ENCODE data around the gene CASP9.
"Not testable (repeated sequence)": the region's sequence is repeated elsewhere in the genome, so short reads cannot be mapped to it uniquely, and the experiment has no call there.

Gene CASP9

GRCh38 chr1:15525050-15526020 lies 1.3 kb upstream of the CASP9 start:
- peak overlapping the region; percentile 91 for H3K27ac ChIP-seq (ENCODE audit: low read depth, low read length)
- no peaks in the 10 kb centered on the region for H3K9me3 ChIP-seq (ENCODE audit: low read length)
- no peaks in the 10 kb centered on the region for H3K27me3 ChIP-seq (ENCODE audit: control insufficient read depth in 1 of 2, insufficient read depth in 2 of 2, low read length in 2 of 2)
- H3K4me3 ChIP-seq (ENCODE audit: low read depth in 1 of 2, low read length in 2 of 2): peak overlapping the region; percentile 54 to 97
- H3K4me1 ChIP-seq (ENCODE audit: insufficient read depth, low read length): peaks cover 29% of the 10 kb centered on the region
- peak overlapping the region; percentile 47 for H3K9ac ChIP-seq (ENCODE audit: low read length)
- no peaks in the 10 kb centered on the region for H3K36me3 ChIP-seq (ENCODE audit: insufficient read depth, low read length)

GRCh38 chr1:15524283-15525049 lies 451 bp upstream of the CASP9 start:
- no peaks in the 10 kb centered on the region for H3K9me3 ChIP-seq (ENCODE audit: low read length)
- H3K4me1 ChIP-seq (ENCODE audit: insufficient read depth, low read length): peaks cover 29% of the 10 kb centered on the region
- peak overlapping the region; percentile 98 for H3K27ac ChIP-seq (ENCODE audit: low read depth, low read length)
- no peaks in the 10 kb centered on the region for H3K27me3 ChIP-seq (ENCODE audit: control insufficient read depth in 1 of 2, insufficient read depth in 2 of 2, low read length in 2 of 2)
- no peak overlapping the region for H3K4me3 ChIP-seq (ENCODE audit: low read depth in 1 of 2, low read length in 2 of 2)
- H3K36me3 ChIP-seq (ENCODE audit: insufficient read depth, low read length): no peaks in the 10 kb centered on the region
- no peak overlapping the region for H3K9ac ChIP-seq (ENCODE audit: low read length)

GRCh38 chr1:15523104-15524020 lies 653 bp downstream of the CASP9 start:
- Histone ChIP-seq H3K36me3 (ENCODE audit: insufficient read depth, low read length) (no peaks in the 10 kb centered on the region), H3K27me3 (ENCODE audit: control insufficient read depth in 1 of 2, insufficient read depth in 2 of 2, low read length in 2 of 2) (no peaks in the 10 kb centered on the region), H3K4me3 (ENCODE audit: low read depth in 1 of 2, low read length in 2 of 2) (peak overlapping the region; percentile 46 to 77), H3K9ac (ENCODE audit: low read length) (peak overlapping the region; percentile 18), H3K4me1 (ENCODE audit: insufficient read depth, low read length) (peaks cover 29% of the 10 kb centered on the region), H3K9me3 (ENCODE audit: low read length) (no peaks in the 10 kb centered on the region), H3K27ac (ENCODE audit: low read depth, low read length) (peak overlapping the region; percentile 98)

GRCh38 chr1:15522551-15522950 lies 1.5 kb downstream of the CASP9 start:
- Histone ChIP-seq H3K9ac (ENCODE audit: low read length) (no peak overlapping the region), H3K36me3 (ENCODE audit: insufficient read depth, low read length) (peaks cover 2% of the 10 kb centered on the region), H3K9me3 (ENCODE audit: low read length) (no peaks in the 10 kb centered on the region), H3K27ac (ENCODE audit: low read depth, low read length) (no peak overlapping the region), H3K4me3 (ENCODE audit: low read depth in 1 of 2, low read length in 2 of 2) (no peak overlapping the region), H3K27me3 (ENCODE audit: control insufficient read depth in 1 of 2, insufficient read depth in 2 of 2, low read length in 2 of 2) (no peaks in the 10 kb centered on the region), H3K4me1 (ENCODE audit: insufficient read depth, low read length) (peaks cover 25% of the 10 kb centered on the region)

DNA sequence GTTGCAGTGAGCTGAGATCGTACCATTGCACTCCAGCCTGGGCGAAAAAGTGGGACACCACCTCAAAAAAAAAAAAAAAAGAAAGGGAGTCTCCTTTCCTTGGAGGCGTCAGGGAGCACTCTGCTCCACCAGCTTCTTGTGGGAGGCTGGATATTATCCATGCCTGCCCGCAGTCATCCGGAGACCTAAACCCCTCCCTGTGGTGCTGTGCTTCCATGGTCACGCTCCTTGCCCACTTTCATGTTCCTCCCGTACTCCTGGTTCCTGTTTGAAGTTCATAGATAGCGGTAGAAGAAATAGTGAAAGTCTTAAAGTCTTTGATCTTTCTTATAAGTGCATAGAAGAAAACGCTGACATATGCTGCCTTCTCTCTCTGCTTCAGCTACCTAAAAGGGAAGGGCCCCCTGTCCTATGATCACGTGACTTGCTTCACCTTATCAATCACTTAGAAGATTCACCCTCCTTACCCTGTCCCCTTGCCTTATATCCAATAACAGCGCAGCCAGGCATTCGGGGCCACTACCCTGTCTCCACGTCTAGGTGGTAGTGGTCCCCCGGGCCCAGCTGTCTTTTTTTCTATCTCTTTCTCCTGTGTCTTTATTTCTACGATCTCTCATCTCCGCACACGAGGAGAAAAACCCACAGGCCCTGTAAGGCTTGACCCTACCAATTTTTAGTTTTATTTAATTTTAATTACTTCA lies 2.7 kb downstream of the CASP9 start:
- H3K36me3 ChIP-seq (ENCODE audit: insufficient read depth, low read length); H3K9ac ChIP-seq (ENCODE audit: low read length); H3K9me3 ChIP-seq (ENCODE audit: low read length); H3K4me3 ChIP-seq (ENCODE audit: low read depth in 1 of 2, low read length in 2 of 2); H3K27me3 ChIP-seq (ENCODE audit: control insufficient read depth in 1 of 2, insufficient read depth in 2 of 2, low read length in 2 of 2); H3K27ac ChIP-seq (ENCODE audit: low read depth, low read length): not testable (repeated sequence)
- H3K4me1 ChIP-seq (ENCODE audit: insufficient read depth, low read length): peaks cover 20% of the 10 kb centered on the region

GRCh38 chr1:15519625-15520024 lies 4.4 kb downstream of the CASP9 start:
- no peak overlapping the region for H3K27ac ChIP-seq (ENCODE audit: low read depth, low read length)
- no peaks in the 10 kb centered on the region for H3K9me3 ChIP-seq (ENCODE audit: low read length)
- no peak overlapping the region for H3K9ac ChIP-seq (ENCODE audit: low read length)
- peaks cover 7% of the 10 kb centered on the region for H3K36me3 ChIP-seq (ENCODE audit: insufficient read depth, low read length)
- no peak overlapping the region for H3K4me3 ChIP-seq (ENCODE audit: low read depth in 1 of 2, low read length in 2 of 2)
- no peaks in the 10 kb centered on the region for H3K27me3 ChIP-seq (ENCODE audit: control insufficient read depth in 1 of 2, insufficient read depth in 2 of 2, low read length in 2 of 2)
- peaks cover 8% of the 10 kb centered on the region for H3K4me1 ChIP-seq (ENCODE audit: insufficient read depth, low read length)

DNA sequence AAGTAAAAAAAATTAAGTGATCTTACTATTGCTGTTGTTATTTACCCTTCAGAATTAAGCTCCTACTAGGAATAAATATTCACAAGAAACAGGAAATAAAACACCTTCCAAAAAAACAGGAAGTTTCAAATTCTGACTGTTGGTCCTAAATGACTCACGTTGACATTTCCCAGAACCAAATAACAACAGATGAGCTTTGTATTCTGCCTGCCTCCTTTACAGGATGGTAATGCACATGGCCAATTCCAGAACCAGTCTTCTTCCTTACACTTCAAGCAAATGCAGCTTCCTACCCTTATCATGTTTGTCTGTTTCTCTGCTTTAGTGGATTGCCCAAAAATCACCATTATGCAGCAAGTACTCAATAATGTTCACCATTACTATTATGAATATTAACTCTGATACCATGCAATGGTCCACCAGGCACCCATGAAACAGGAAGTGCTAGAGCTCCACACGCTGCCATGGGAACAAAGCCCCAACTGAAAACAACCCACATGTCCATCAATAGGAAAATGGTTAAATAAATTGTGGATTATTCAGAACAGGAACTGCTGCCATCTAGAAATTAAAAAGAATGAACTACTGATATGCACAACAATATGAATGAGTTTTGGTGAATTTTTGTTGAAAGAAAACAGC lies 8.9 kb downstream of the CASP9 start:
- peaks cover 10% of the 10 kb centered on the region for H3K36me3 ChIP-seq (ENCODE audit: insufficient read depth, low read length)
- no peaks in the 10 kb centered on the region for H3K4me1 ChIP-seq (ENCODE audit: insufficient read depth, low read length)
- H3K4me3 ChIP-seq (ENCODE audit: low read depth in 1 of 2, low read length in 2 of 2): no peak overlapping the region
- no peaks in the 10 kb centered on the region for H3K9me3 ChIP-seq (ENCODE audit: low read length)
- no peak overlapping the region for H3K27ac ChIP-seq (ENCODE audit: low read depth, low read length)
- no peak overlapping the region for H3K9ac ChIP-seq (ENCODE audit: low read length)
- no peaks in the 10 kb centered on the region for H3K27me3 ChIP-seq (ENCODE audit: control insufficient read depth in 1 of 2, insufficient read depth in 2 of 2, low read length in 2 of 2)

DNA sequence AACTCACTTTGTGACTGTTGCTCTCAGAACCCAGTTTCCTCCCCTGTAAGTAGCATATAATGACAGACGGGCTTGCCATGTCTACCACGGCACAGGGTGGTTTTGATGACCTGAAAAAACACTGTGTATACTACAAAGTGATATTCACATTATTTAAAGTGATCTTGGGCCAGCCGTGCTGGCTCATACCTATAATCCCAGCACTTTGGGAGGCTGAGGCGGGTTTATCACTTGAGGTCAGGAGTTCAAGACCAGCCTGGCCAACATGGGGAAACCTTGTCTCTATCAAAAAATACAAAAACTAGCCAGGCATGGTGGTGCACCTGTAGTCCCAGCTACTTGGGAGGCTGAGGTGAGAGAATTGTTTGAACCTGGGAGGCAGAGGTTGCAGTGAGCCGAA lies 9.5 kb downstream of the CASP9 start:
- not testable (repeated sequence) for H3K27me3 ChIP-seq (ENCODE audit: control insufficient read depth in 1 of 2, insufficient read depth in 2 of 2, low read length in 2 of 2); H3K4me3 ChIP-seq (ENCODE audit: low read depth in 1 of 2, low read length in 2 of 2); H3K9ac ChIP-seq (ENCODE audit: low read length); H3K27ac ChIP-seq (ENCODE audit: low read depth, low read length); H3K9me3 ChIP-seq (ENCODE audit: low read length); H3K36me3 ChIP-seq (ENCODE audit: insufficient read depth, low read length); H3K4me1 ChIP-seq (ENCODE audit: insufficient read depth, low read length)

DNA sequence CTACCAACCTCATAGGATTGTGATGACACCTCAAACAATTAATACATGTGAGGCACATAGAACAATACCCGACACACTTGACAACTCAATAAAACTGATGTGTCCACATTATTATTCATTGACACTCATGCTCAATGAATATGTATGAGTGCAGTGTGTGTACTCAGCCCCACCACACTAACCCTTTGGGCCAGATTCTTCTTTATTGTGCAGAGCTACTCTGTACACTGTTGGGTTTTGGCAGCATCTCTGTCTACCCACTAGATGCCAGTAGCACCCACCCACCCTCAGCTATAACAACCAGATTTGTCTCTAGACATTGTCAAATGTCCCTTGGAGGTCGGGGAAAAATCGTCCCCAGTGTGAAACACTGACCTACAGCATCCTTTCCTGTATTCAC lies 10.1 kb downstream of the CASP9 start:
- Histone ChIP-seq H3K27ac (ENCODE audit: low read depth, low read length) (no peak overlapping the region), H3K4me1 (ENCODE audit: insufficient read depth, low read length) (no peaks in the 10 kb centered on the region), H3K36me3 (ENCODE audit: insufficient read depth, low read length) (peaks cover 10% of the 10 kb centered on the region), H3K27me3 (ENCODE audit: control insufficient read depth in 1 of 2, insufficient read depth in 2 of 2, low read length in 2 of 2) (no peaks in the 10 kb centered on the region), H3K4me3 (ENCODE audit: low read depth in 1 of 2, low read length in 2 of 2) (no peak overlapping the region), H3K9ac (ENCODE audit: low read length) (no peak overlapping the region), H3K9me3 (ENCODE audit: low read length) (no peaks in the 10 kb centered on the region)

GRCh38 chr1:15513192-15513591 lies 10.8 kb downstream of the CASP9 start:
- H3K27ac ChIP-seq (ENCODE audit: low read depth, low read length): no peak overlapping the region
- no peaks in the 10 kb centered on the region for H3K27me3 ChIP-seq (ENCODE audit: control insufficient read depth in 1 of 2, insufficient read depth in 2 of 2, low read length in 2 of 2)
- peaks cover 10% of the 10 kb centered on the region for H3K36me3 ChIP-seq (ENCODE audit: insufficient read depth, low read length)

More at GRCh38 chr1:15513192-15513591, 10.8 kb downstream of the CASP9 start:
- Histone ChIP-seq H3K9ac (ENCODE audit: low read length) (no peak overlapping the region), H3K4me1 (ENCODE audit: insufficient read depth, low read length) (no peaks in the 10 kb centered on the region), H3K9me3 (ENCODE audit: low read length) (no peaks in the 10 kb centered on the region), H3K4me3 (ENCODE audit: low read depth in 1 of 2, low read length in 2 of 2) (no peak overlapping the region)
